Mesothelial cell of epicardium (in vitro differentiated cells): Measurements from ENCODE around the gene LRRC27. TPM values are rescaled to one million over a fixed set of nuclear protein-coding genes. Genes with fewer than 3 reads are reported as not detected.
A peak's percentile ranks its signal among the peaks of the same experiment; 100 is the strongest.

ENCODE experiments used
- DNase-seq, 2 experiments: peaks; one replicate each; pipeline ENCODE4 v3.0.0; 2021; ENCODE audit warnings: low spot score in 2 of 2; ENCODE audit not compliant: unreplicated experiment in 2 of 2
- H3K27ac Mint-ChIP-seq: 2 replicates; pipeline ENCODE4 v1.8.0; 2021; ENCODE audit warnings: mixed read lengths
- H3K27me3 Mint-ChIP-seq: 2 replicates; pipeline ENCODE4 v1.8.0; 2021; ENCODE audit warnings: low read depth, mixed read lengths
- H3K36me3 Mint-ChIP-seq: 2 replicates; pipeline ENCODE4 v1.8.0; 2021; ENCODE audit warnings: mixed read lengths
- H3K4me1 Mint-ChIP-seq: 2 replicates; pipeline ENCODE4 v1.8.0; 2021; ENCODE audit warnings: mixed read lengths
- H3K4me3 Mint-ChIP-seq: 2 replicates; pipeline ENCODE4 v1.8.0; 2021; ENCODE audit warnings: mild to moderate bottlenecking, moderate library complexity, mixed read lengths
- H3K9me3 Mint-ChIP-seq: 2 replicates; pipeline ENCODE4 v1.8.0; 2021; ENCODE audit warnings: mixed read lengths
- total RNA-seq: library from RNA; stranded (reverse); gene quantifications from 3 replicates; pipeline ENCODE4 v1.2.1, GENCODE V29; 2021
- TF ChIP-seq, protein P1 (sequence below): fragments of 200-600 bp; sonication (generic); IDR thresholded peaks from one replicate; pipeline ENCODE4 v1.5.0; 2021; ENCODE audit warnings: antibody characterized with exemption; ENCODE audit not compliant: unreplicated experiment

The LRRC27 gene
- total RNA-seq, 1 donor from 2014 or later: 15.2 TPM

DNA sequence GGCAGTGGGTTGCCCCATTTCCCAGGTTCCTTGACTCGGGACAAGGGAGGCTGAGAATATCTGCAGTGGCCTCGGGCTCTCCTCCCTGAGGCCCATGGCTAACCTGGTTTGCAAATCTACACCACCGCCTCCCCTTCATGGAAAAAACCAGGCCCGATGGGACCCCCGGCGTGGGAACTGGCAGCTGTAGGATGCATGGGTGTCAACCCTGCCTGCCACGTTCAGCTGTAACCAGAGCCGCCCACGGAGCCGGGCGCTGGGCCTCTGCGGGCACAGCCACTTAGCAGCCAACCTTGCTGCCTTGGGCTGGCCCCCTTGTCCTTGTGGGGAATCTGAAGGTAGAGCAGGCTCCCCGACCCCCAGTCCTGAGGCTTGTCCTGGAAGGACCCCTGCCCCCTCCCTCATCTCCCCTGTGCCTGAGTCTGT lies 66.6 kb downstream of the LRRC27 start:
- TF ChIP-seq, protein P1, sequence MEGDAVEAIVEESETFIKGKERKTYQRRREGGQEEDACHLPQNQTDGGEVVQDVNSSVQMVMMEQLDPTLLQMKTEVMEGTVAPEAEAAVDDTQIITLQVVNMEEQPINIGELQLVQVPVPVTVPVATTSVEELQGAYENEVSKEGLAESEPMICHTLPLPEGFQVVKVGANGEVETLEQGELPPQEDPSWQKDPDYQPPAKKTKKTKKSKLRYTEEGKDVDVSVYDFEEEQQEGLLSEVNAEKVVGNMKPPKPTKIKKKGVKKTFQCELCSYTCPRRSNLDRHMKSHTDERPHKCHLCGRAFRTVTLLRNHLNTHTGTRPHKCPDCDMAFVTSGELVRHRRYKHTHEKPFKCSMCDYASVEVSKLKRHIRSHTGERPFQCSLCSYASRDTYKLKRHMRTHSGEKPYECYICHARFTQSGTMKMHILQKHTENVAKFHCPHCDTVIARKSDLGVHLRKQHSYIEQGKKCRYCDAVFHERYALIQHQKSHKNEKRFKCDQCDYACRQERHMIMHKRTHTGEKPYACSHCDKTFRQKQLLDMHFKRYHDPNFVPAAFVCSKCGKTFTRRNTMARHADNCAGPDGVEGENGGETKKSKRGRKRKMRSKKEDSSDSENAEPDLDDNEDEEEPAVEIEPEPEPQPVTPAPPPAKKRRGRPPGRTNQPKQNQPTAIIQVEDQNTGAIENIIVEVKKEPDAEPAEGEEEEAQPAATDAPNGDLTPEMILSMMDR: no peak
- no peak for DNase-seq
- H3K4me3 Mint-ChIP-seq: peak overlapping the region; percentile 88
- peaks cover 33% of the 10 kb centered on the region for H3K4me1 Mint-ChIP-seq
- no peaks in the 10 kb centered on the region for H3K36me3 Mint-ChIP-seq
- no peak overlapping the region for H3K27ac Mint-ChIP-seq
- no peaks in the 10 kb centered on the region for H3K9me3 Mint-ChIP-seq
- H3K27me3 Mint-ChIP-seq: no peaks in the 10 kb centered on the region

DNA sequence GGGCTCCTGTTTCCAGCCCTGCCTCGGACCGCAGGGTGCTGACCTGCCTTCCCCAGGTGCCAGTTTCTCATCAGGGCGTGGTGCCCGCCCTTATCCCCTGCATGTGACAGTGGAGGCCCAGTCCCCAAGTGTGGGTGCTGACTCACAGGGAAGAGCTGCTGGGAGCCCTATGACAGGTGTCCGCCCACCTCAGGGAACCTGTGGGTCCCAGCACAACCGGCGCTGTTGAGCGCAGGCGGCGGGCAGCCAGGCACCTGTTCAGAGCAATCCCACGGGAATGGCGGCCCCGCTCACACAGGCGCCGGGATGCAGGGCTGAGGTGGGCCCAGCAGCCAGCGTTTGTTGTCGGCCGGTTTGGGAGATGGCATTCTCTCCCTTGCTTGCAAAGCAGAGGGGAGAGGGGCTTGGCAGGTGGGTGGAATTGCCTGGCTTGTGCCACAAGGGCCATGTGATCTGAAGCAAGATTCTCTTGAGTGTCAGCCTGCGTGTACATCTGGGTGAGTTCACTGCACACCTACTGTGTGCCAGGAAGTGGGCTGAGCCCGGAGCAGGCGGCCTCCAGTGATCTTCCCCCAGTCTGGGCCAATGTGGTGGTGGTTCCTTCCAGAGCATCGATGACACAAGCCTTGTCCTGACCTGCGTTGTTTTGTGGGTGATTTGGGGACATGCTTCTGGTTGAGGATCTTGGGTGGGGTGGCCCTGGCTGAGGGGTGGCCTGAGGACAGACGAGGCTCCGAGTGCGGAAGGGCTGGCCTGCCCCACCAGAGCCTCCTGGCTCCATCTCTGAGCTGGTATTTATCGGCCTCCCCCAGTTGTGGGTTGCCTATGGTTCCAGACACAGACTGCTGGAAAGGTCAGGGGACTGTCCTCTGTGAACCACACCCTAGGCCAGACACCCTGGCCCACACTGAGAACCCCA lies 67.4 kb downstream of the LRRC27 start:
- H3K36me3 Mint-ChIP-seq: no peaks in the 10 kb centered on the region
- peak overlapping the region; percentile 47 for H3K27ac Mint-ChIP-seq
- TF ChIP-seq, protein P1: no peak
- no peak for DNase-seq
- H3K4me3 Mint-ChIP-seq: peak overlapping the region; percentile 39
- H3K9me3 Mint-ChIP-seq: no peaks in the 10 kb centered on the region
- H3K4me1 Mint-ChIP-seq: peaks cover 36% of the 10 kb centered on the region
- no peaks in the 10 kb centered on the region for H3K27me3 Mint-ChIP-seq

DNA sequence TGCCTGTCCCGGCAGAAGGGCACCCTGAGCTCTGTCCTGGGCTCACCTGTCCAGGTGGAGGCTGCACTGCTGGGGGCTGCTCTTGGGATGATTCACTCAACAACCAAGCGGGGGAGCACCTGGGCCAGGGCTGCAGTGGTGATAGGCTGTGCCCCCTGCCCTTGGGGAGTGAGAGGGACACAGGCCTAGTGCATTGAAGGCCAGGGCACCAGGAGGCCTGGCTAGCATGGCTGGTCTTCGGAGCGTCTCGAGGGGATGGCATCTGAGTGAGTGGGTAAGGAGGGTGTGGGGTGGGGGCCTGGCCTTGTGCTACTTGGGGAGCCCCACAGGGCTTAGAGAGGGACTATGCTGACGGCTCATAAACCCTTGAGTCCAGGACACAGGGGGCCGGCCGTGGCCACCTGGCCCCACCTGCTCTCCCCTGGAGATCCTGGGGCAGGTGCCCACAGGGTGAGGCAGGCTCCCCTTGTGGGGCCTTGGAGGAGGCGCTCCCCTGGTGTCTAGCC lies 68.1 kb downstream of the LRRC27 start:
- Mint-ChIP-seq H3K27me3 (no peaks in the 10 kb centered on the region), H3K4me1 (peaks cover 34% of the 10 kb centered on the region), H3K36me3 (no peaks in the 10 kb centered on the region), H3K9me3 (no peaks in the 10 kb centered on the region), H3K4me3 (no peak overlapping the region), H3K27ac (peak overlapping the region; percentile 79)
- TF ChIP-seq, protein P1: no peak
- no peak for DNase-seq

DNA sequence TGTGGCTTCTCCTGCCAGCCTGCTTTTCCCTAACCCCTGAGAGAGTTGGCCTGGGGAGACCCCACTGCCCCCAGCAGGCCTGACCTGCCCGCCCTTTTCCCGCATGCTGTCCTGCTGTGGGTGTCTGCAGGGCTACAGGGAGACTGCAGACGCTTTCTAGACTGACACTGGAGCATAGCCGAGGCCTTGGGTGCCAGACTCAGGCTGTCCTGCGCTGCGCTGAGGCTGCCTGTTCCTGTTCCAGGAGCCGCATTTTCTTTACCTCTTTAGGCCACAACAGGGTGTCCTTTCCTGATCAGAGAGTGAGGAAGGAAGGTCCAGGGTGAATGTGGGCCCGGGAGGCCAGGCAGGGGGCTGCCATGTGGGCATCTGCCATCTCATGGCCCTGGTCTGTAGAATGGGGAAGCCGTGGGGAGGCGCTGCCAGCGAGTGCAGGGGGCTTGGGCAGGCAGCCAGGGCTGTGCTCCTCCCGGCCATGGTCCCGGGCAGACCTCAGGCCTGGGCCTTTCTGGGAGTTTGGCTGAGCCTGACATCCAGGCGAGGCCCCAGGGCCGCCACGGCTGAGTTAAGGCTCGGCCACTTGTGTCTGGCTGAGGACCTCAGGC lies 68.7 kb downstream of the LRRC27 start:
- no peaks in the 10 kb centered on the region for H3K9me3 Mint-ChIP-seq
- H3K27ac Mint-ChIP-seq: peak overlapping the region; percentile 69

DNA sequence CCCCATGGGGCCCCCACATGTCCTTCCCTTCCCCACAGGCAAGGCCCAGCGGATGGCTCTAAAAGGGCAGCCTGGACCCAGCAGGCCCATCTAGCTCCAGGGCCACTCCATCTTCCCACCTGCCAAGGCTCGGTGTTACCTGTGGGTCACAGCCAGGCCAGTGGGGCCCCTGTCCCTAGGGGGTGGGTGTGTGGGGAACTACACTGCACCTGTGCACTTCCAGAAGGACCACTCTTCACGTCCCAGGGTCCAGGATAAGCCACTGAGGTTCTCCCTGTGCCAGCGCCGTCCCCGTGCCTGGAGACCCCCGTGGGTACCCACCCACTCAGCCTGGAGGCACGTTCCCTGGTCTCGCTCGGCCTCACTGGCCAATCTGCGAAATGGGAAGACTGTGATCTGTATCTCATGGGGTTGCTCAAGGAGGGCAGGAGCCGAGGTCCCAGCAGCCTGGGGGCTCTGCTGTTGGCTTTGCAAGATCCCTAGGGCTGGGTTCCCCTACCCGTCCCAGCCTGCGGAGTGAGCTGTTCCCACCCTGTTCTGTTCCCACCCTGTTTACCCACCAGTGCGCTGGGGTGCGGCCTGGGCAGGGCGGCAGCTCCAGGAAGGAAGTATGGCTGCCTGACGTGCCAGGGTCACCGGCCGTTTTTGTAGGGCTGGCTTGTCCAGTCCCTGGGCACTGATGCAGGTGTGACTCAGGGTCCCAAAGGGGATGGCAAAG lies 69.6 kb downstream of the LRRC27 start:
- no peak for DNase-seq
- no peak overlapping the region for H3K4me3 Mint-ChIP-seq
- peaks cover 6% of the 10 kb centered on the region for H3K36me3 Mint-ChIP-seq
- no peaks in the 10 kb centered on the region for H3K9me3 Mint-ChIP-seq
- peaks cover 41% of the 10 kb centered on the region for H3K4me1 Mint-ChIP-seq
- H3K27ac Mint-ChIP-seq: no peak overlapping the region
- TF ChIP-seq, protein P1: no peak
- H3K27me3 Mint-ChIP-seq: no peaks in the 10 kb centered on the region

More for the DNA sequence above, 68.7 kb downstream of the LRRC27 start:
- Mint-ChIP-seq H3K4me3 (no peak overlapping the region), H3K27me3 (no peaks in the 10 kb centered on the region), H3K4me1 (peaks cover 34% of the 10 kb centered on the region), H3K36me3 (peaks cover 2% of the 10 kb centered on the region)
- TF ChIP-seq, protein P1: no peak
- no peak for DNase-seq
